Measurements from ENCODE around the gene GPAT3. TPM values are rescaled to one million over a fixed set of nuclear protein-coding genes. Genes with fewer than 3 reads are reported as not detected.

The GPAT3 gene
- total RNA-seq, 2 donors from 2014 or later = 0.33 to 2.0 TPM

GRCh38 chr4:83589279-83589678, 53.4 kb downstream of the GPAT3 start:
- H3K4me3 Mint-ChIP-seq = no peak overlapping the region
- H3K4me3 ChIP-seq (ENCODE audit: low read length) = peak overlapping the region; percentile 19
- H3K9me3 ChIP-seq (ENCODE audit: control insufficient read depth, low read length) = peaks cover 20% of the 10 kb centered on the region
- H3K27ac Mint-ChIP-seq = peak overlapping the region; percentile 79
- no peak for TF ChIP-seq CTCF (conservative IDR thresholded peaks at IDR 0.05)
- H3K4me1 Mint-ChIP-seq = peaks cover 32% of the 10 kb centered on the region
- no peaks in the 10 kb centered on the region for H3K36me3 ChIP-seq (ENCODE audit: control insufficient read depth, insufficient read depth, low read length)
- H3K27ac ChIP-seq (ENCODE audit: low read depth, low read length) = no peak overlapping the region
- H3K27me3 Mint-ChIP-seq (ENCODE audit: insufficient read depth) = no peaks in the 10 kb centered on the region
- H3K9ac ChIP-seq (ENCODE audit: extremely low read depth, low read length, poor library complexity, severe bottlenecking) = no peak overlapping the region
- peaks cover 5% of the 10 kb centered on the region for H3K36me3 Mint-ChIP-seq (ENCODE audit: low read depth)
- peaks cover 16% of the 10 kb centered on the region for H3K9me3 Mint-ChIP-seq
- peak; percentile 66 for DNase-seq
- WGBS, 2 experiments (ENCODE audit: insufficient coverage in 1 of 2, insufficient read length in 1 of 2) = 36 to 37% methylated on average over 3 of the region's 3 CpGs
- no peaks in the 10 kb centered on the region for H3K27me3 ChIP-seq (ENCODE audit: control insufficient read depth, insufficient read depth, low read length, poor library complexity, severe bottlenecking)
- peaks cover 10% of the 10 kb centered on the region for H3K4me1 ChIP-seq (ENCODE audit: control insufficient read depth, insufficient read depth, low read length)

DNA sequence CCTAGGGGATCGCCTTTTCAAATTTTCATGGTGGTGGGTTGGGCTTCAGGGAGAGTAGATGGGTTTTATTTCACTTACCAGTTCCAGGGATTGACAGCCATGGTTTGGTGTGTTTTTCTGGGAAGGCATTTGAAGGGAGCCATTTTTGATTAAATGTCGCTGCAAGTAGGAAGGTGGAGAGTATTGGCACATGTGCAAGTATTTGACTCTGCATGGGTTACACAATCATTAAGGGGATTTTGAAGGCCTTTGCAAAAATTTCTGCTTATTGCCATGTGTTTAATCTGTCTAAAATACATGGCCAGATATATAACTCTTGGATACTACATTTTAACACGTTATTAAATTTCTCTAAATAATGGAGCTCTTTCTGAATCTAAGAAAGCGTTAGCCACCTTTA, 55.1 kb downstream of the GPAT3 start:
- H3K9ac ChIP-seq (ENCODE audit: extremely low read depth, low read length, poor library complexity, severe bottlenecking) = no peak overlapping the region
- no peak for TF ChIP-seq CTCF (conservative IDR thresholded peaks at IDR 0.05)
- peaks cover 20% of the 10 kb centered on the region for H3K9me3 ChIP-seq (ENCODE audit: control insufficient read depth, low read length)
- 94 to 100% methylated on average over 1 to 4 of the region's 4 CpGs for WGBS, 2 experiments (ENCODE audit: insufficient coverage in 1 of 2, insufficient read length in 1 of 2)
- H3K27ac ChIP-seq (ENCODE audit: low read depth, low read length) = no peak overlapping the region
- peaks cover 16% of the 10 kb centered on the region for H3K9me3 Mint-ChIP-seq
- H3K4me3 ChIP-seq (ENCODE audit: low read length) = peak overlapping the region; percentile 23
- DNase-seq = no peak
- no peaks in the 10 kb centered on the region for H3K36me3 ChIP-seq (ENCODE audit: control insufficient read depth, insufficient read depth, low read length)
- peaks cover 9% of the 10 kb centered on the region for H3K4me1 ChIP-seq (ENCODE audit: control insufficient read depth, insufficient read depth, low read length)
- H3K4me3 Mint-ChIP-seq = no peak overlapping the region
- peaks cover 30% of the 10 kb centered on the region for H3K4me1 Mint-ChIP-seq
- H3K36me3 Mint-ChIP-seq (ENCODE audit: low read depth) = peaks cover 5% of the 10 kb centered on the region
- no peak overlapping the region for H3K27ac Mint-ChIP-seq
- H3K27me3 Mint-ChIP-seq (ENCODE audit: insufficient read depth) = no peaks in the 10 kb centered on the region
- H3K27me3 ChIP-seq (ENCODE audit: control insufficient read depth, insufficient read depth, low read length, poor library complexity, severe bottlenecking) = no peaks in the 10 kb centered on the region

DNA sequence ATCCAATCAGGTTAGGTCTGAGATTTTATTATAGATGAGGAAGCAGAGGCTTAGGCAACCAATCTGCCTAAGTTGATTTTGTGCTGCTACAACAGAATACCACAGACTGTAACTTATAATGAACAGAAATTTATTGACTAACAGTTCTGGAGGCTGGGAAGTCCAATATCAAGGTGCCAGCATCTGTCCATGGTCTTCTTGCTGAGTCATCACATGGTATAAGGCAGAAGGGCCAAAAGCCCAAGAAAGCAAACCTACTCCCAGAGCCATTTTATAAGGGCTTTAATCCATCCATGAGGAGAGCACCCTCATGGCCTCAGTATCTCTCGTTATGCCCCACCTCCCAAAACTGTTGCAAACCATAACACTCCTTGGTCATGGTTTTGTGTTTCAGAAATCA, 55.8 kb downstream of the GPAT3 start:
- no peak for TF ChIP-seq CTCF (conservative IDR thresholded peaks at IDR 0.05)
- H3K9ac ChIP-seq (ENCODE audit: extremely low read depth, low read length, poor library complexity, severe bottlenecking) = no peak overlapping the region
- Mint-ChIP-seq H3K27me3 (ENCODE audit: insufficient read depth) (no peaks in the 10 kb centered on the region), H3K4me3 (no peak overlapping the region), H3K4me1 (peaks cover 27% of the 10 kb centered on the region), H3K9me3 (peaks cover 16% of the 10 kb centered on the region), H3K27ac (no peak overlapping the region), H3K36me3 (ENCODE audit: low read depth) (peaks cover 5% of the 10 kb centered on the region)
- peak overlapping the region; percentile 21 for H3K4me3 ChIP-seq (ENCODE audit: low read length)
- peaks cover 6% of the 10 kb centered on the region for H3K4me1 ChIP-seq (ENCODE audit: control insufficient read depth, insufficient read depth, low read length)
- peaks cover 20% of the 10 kb centered on the region for H3K9me3 ChIP-seq (ENCODE audit: control insufficient read depth, low read length)
- DNase-seq = no peak
- no peaks in the 10 kb centered on the region for H3K27me3 ChIP-seq (ENCODE audit: control insufficient read depth, insufficient read depth, low read length, poor library complexity, severe bottlenecking)
- no peak overlapping the region for H3K27ac ChIP-seq (ENCODE audit: low read depth, low read length)
- no peaks in the 10 kb centered on the region for H3K36me3 ChIP-seq (ENCODE audit: control insufficient read depth, insufficient read depth, low read length)
- WGBS, 2 experiments (ENCODE audit: insufficient coverage in 1 of 2, insufficient read length in 1 of 2) = 94 to 100% methylated on average over 1 of the region's 1 CpG

All from endodermal cell (in vitro differentiated cells).